ENCODE measurements around the gene ZCCHC24.

Gene ZCCHC24
- 1.5 to 34.6 (median 11.0) reads per million in 18 experiments for total RNA-seq

- peak; percentile 95 to 97 for DNase-seq
Observed at GRCh38 chr10:79445161-79445976, at the start of gene ZCCHC24. Gene ZCCHC24, minus strand, starts transcription at chr10:79445624. Its CDS starts 184 bp downstream, at chr10:79445440.

DNA sequence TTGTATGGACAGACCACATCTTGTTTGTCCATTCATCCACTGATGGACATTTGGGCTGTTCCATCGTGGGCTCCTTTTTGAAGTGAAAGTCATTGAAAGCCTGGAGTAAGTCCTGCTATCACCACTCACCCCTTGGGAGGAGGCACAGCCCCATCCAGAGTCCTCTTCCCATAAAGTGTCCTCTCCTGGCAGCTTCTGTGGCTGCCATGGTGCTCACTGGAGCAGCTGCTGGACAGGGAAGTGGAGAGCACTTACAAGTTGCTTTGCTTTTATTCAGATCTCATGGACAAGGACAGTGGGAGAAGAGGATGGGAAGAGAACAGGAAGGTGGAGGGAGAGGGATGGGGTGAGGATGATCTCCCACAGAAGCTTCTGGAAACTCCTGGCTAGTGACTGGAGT lies 48.4 kb upstream of the ZCCHC24 start:
- no peak for DNase-seq

DNA sequence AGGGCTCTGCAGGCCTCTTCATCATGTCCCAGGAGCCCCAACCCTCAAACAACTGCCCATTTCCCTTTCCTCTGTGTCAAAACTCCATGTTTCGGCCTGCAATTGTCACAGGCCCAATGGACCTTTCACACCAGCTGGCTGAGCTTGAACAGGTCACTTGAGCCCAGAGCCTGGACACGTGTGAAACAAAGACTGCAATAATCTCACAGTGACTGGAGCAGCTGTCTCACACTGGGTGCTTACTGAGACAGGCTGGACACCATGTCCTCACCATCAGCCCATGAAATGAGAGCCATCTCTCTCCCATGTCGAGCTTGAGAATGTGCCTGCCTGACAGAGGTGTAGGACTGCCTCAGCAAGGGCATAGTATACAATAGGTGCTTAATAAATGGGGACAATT lies 47.4 kb upstream of the ZCCHC24 start:
- DNase-seq = no peak

GRCh38 chr10:79492256-79492655 lies 46.8 kb upstream of the ZCCHC24 start:
- DNase-seq = no peak

DNA sequence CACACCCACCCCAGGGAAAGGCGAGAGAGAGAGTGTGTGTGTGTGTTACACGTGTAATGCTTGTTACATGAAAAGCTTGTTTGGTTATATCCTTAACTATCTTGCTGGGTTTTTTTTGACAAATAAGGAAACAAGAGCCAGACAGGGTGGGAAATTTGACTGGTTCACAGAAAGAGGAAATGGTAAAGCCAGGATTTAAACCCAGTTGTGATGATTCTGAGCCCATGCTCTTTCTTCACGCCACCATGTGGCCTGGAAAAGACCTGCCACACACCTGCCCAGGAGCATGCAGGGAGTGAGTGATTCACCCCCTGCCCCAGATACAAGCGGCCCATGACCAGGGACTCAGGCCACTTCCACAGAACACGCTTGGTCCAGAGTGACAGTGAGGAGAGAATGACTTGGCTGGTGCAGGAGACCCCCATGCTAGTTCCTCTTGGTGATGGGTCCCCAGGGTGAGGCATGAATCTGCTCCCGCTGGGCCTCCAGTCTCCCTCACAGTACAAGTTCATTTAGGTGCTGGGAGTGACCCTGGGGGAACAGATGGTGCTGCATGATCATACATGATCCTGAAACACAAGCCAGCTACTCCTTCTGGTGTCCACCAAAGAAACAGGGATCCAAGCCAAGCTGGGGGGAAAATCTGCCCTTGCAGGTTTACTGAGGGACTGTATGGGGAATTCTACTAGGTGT lies 45.9 kb upstream of the ZCCHC24 start:
- DNase-seq = peak; percentile 57 to 58

- DNase-seq = no peak
Observed at GRCh38 chr10:79490400-79491142, 45.1 kb upstream of the ZCCHC24 start.

DNA sequence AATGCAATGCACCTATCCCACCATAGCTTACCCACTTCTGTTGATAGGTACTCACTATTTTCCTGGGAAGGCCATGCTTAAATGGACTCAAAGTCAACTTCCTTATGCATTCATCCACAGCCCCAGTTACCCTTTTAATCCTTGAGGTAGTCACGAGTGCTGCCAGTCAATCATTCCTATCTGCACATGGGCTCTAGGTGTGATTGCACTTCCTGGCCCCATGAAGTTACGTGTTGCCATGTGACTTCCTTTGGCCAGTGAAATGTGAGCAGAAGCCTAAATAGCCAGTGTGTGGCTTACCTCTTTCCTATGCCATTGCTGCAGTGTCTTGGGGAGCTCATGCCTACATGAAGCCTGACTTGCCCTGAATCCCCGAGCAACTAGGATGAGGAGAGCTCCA lies 43.4 kb upstream of the ZCCHC24 start:
- no peak for DNase-seq

- peak in 1 of 2 donors; percentile 34 for DNase-seq
Observed at GRCh38 chr10:79488336-79488735, 42.9 kb upstream of the ZCCHC24 start.

- DNase-seq = peak; percentile 37 to 50
Observed at GRCh38 chr10:79487296-79488194, 42.1 kb upstream of the ZCCHC24 start.

GRCh38 chr10:79484476-79484875 lies 39.1 kb upstream of the ZCCHC24 start:
- DNase-seq = no peak

- no peak for DNase-seq
Observed at GRCh38 chr10:79483948-79484347, 38.5 kb upstream of the ZCCHC24 start.

DNA sequence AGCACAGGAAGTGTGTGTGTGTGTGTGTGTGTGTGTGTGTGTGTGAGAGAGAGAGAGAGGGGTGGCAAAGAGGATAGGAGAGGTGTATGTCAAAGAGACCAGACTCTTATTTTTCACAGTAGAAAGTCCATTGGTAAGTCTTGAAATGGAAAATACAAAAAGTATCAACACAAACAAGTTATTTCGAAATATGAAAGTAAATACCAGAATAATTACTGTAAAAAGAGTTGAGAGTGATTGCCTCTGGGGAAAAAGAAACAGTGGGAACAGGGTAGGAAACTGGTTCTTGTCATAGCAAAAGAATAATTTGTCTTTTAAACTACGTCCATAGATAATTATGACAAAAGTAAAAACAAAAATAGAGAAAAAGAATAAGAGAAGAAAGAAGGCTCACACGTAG lies 37.9 kb upstream of the ZCCHC24 start:
- DNase-seq = no peak

DNA sequence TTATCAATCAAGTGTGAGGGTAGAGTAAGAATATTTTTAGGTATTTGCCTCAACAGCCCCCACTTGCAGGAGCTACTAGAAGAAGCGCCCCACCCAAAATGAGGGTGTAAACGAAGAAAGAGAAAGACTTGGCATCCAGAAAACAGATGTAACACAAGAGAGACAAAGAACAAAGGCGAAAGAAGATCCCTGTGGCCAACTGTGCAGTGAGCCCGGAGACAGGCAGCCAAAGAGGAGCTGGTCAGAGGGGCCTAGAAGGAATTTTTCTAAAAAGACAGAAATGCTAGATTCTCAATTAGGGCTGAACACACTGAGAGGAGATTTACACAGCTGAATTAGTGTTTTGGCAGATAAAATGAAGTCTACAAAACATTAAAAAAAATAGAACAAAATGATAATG lies 37.3 kb upstream of the ZCCHC24 start:
- DNase-seq = no peak

GRCh38 chr10:79482304-79482703 lies 36.9 kb upstream of the ZCCHC24 start:
- DNase-seq = no peak

GRCh38 chr10:79479283-79479909 lies 34.0 kb upstream of the ZCCHC24 start:
- no peak for DNase-seq

- DNase-seq = no peak
Observed at GRCh38 chr10:79477456-79477855, 32.0 kb upstream of the ZCCHC24 start.

DNA sequence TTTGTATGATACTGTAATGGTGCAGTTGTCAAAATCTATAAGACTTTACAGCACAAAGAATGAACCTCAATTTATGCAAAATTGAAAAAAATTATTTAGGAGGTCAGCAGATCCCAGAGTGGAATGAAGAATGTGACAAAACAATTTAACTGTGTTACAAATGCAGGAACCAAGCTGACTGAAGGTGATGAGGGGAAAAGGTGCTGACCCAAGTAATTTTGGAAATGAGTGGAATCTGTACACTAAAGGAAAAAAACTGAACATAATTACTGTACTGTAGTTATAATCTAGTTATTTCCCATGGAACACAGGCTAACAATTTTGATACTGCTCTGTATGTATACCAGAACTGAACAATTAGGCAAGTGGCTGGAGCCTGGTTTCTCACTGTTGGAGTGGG lies 31.2 kb upstream of the ZCCHC24 start:
- peak in 1 of 2 donors; percentile 38 for DNase-seq

GRCh38 chr10:79475877-79476276 lies 30.5 kb upstream of the ZCCHC24 start:
- DNase-seq = no peak

DNA sequence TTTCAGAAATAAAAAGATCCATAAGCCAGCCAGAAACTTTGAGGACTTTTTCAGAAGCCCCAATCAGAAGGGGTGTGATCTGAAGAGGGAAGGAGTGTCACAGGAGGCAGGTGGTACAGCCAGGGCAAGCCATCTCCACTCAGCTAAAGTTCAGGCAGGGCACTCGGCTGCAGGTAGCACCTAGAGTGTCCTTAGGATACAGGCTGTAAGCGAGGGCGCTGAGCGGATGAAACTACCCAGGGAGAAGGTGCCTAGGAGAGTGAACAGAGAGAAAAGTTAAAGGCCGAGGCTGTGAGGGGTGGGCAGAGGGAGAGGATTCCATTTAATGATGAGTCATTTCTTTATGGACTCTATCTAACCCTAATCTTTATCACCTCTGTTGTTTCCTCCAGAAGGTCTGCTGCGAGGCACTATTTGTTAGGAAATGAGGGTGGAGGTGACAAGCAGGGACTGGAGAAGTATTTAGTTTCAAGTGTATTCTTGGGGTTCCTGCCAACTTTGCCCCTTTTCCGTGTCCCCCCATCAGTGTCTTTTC lies 29.8 kb upstream of the ZCCHC24 start:
- DNase-seq = no peak

DNA sequence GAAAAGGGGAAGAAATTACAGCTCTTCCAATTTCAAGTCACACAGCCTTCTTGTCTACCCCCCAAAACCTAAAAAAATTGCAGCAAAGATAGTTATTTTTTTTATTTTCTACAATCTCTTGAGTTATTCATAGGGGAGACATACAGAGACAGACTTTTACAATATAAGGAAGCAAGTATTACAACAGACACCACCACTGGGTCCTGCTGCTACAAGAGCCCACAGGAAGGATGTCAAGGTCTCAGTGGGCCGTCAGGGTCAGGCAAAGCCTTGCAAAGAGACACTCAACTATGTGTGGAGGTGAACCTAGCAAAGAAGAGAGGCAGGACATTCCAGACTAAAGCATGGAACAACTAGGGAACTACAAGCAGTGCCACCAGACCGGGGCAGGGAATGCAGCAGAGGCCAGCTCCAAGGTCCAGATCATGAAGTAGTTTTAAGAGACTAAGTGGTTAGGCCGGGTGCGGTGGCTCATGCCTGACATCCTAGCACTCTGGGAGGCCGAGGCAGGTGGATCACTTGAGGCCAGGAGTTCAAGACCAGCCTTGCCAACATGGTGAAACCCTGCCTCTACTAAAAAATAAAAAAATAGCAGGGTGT lies 28.2 kb upstream of the ZCCHC24 start:
- peak; percentile 62 to 63 for DNase-seq

DNA sequence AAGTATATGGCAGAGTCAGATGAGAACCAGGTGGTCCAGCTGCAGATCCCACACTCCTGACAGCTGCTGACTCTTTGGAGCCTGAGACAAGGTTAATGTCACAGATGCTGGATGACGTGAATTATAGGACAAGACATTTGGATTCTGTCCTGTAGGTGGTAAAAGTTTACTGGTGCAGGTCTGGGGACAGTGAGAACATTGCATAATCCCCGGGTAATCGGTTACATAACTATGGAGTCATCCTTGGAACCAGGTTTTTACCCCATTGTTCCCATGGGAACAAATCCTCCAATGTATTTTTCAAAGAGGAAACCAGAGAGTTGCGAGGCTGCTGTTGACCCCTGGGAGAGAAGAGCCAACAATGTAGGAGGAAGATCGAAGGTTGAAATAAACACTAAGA lies 27.5 kb upstream of the ZCCHC24 start:
- DNase-seq = no peak
